Esophagus muscularis mucosa (tissue), 4 donors: ENCODE measurements around the gene TXNDC5.

Source experiments
- CTCF ChIP-seq, 3 experiments: fragments of 200-600 bp in 2 of 3; fragments of 450-650 bp in 1 of 3; sonication (generic) in 2 of 3; IDR thresholded peaks; one replicate each; pipeline ENCODE4 v1.5.1; 2017 to 2019; ENCODE audit warnings: antibody characterized with exemption in 3 of 3, mild to moderate bottlenecking in 2 of 3, moderate library complexity in 1 of 3
- EP300 ChIP-seq: sonication (generic); formaldehyde crosslinking; IDR thresholded peaks from one replicate; pipeline ENCODE4 v1.6.1; 2017; ENCODE audit warnings: antibody characterized with exemption
- POLR2A ChIP-seq: fragments of 450-650 bp; IDR thresholded peaks from one replicate; pipeline ENCODE4 v1.6.1; 2017; ENCODE audit warnings: antibody characterized with exemption, moderate library complexity, mild to moderate bottlenecking, low read depth
- POLR2AphosphoS5 ChIP-seq, 2 donors: sonication (generic); formaldehyde crosslinking; IDR thresholded peaks; one replicate each; pipeline ENCODE4 v1.6.1; 2017; ENCODE audit warnings: antibody characterized with exemption in 2 of 2

DNA sequence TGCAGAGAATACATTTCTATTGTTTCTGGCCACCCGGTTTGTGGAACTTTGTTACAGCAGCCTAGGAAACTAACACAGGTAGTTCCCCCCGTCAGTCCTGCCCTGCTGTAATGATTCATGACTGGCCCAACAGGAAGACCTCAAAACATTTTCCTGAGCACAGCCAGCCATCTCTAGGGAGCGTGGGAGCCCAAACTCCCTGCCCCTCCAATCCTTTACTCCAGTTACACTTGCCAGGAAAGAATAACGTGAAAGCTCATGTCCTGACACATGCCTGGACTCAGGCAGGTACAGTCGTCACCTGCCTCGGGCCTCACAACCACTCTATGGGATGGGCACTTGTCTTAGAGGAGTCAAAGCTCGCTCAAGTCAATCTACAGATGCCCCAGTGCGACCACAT is 8.4 kb downstream of the TXNDC5 start:
- TF ChIP-seq CTCF (IDR thresholded peaks at IDR 0.05) (no peak), POLR2A (no peak), EP300 (no peak), POLR2AphosphoS5 (IDR thresholded peaks at IDR 0.05) (no peak)
